ENCODE results near the gene ASMTL. TPM values are rescaled to one million over a fixed set of nuclear protein-coding genes. Genes with fewer than 3 reads are reported as not detected.
A peak's percentile ranks its signal among the peaks of the same experiment; 100 is the strongest.

The ASMTL gene
- total and polyA plus RNA-seq, 10 donors: 21.3 to 35.5 (median 27.2) TPM

DNA sequence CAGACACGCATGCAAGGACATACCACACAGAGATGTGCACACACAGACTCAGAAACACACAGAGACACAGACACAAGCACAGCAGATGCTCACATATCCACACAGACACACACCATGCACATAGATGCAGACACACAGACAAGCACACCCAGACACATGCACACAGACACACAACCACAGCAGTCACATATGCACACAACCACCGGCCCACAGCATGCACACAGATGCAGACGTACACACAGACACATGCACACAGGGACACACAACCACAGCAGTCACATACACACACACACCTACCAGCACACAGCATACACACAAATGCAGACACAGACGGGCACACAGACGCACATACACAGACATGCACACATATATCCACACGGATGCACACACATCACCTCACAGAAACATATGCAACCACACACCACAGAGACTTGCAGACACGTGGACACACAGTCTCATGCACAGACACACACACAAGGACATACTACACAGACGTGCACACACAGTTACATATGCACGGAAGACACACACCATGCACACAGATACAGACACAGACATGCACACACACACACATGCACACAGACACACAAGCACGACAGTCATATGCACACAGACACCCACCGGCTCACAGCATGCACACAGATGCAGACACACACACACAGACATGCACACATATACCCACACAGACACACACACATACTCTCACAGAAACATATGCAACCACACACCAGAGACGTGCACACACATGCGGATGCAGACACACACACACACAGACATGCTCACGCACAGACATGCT lies 35.5 kb downstream of the ASMTL start:
- 71 to 87% (median 81%) methylated on average over 8 to 14 of the region's 14 CpGs for WGBS, 5 donors
- peak; percentile 40 for DNase-seq

DNA sequence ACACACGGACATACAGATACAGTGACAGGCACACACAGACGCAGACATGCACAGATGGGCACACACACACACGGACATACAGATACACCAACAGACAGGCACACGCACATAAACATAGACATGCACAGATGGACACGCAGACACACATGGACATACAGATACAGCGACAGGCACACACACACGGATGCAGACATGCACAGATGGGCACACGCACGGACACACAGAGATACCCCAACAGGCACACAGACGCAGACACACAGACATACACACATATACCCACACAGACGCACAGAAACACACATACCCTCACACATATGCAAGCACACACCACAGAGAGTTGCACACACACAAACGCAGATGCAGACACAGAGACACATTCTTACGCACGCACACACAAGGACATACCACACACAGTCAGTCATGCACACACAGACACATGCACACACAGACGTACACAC lies 36.4 kb downstream of the ASMTL start:
- H3K27ac ChIP-seq: no peak overlapping the region
- H3K27me3 ChIP-seq (replicated peaks in 1 of 7): no peaks in the 10 kb centered on the region
- H3K4me1 ChIP-seq: peaks cover 0 to 1% (median 0%) of the 10 kb centered on the region in 6 donors
- intact Hi-C loops (cut with DNase I; ENCODE audit: low total_unique reads): no loop called here
- peak; percentile 4 for DNase-seq
- H3K9me3 ChIP-seq: peaks cover 0 to 16% (median 11%) of the 10 kb centered on the region in 8 donors
- no peak overlapping the region for H3K4me3 ChIP-seq
- TF ChIP-seq, protein P1, sequence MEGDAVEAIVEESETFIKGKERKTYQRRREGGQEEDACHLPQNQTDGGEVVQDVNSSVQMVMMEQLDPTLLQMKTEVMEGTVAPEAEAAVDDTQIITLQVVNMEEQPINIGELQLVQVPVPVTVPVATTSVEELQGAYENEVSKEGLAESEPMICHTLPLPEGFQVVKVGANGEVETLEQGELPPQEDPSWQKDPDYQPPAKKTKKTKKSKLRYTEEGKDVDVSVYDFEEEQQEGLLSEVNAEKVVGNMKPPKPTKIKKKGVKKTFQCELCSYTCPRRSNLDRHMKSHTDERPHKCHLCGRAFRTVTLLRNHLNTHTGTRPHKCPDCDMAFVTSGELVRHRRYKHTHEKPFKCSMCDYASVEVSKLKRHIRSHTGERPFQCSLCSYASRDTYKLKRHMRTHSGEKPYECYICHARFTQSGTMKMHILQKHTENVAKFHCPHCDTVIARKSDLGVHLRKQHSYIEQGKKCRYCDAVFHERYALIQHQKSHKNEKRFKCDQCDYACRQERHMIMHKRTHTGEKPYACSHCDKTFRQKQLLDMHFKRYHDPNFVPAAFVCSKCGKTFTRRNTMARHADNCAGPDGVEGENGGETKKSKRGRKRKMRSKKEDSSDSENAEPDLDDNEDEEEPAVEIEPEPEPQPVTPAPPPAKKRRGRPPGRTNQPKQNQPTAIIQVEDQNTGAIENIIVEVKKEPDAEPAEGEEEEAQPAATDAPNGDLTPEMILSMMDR (IDR thresholded peaks at IDR 0.05 in 8 of 11, conservative IDR thresholded peaks at IDR 0.05 in 3 of 11): no peak
- TF ChIP-seq POLR2AphosphoS5 (IDR thresholded peaks at IDR 0.05): no peak
- no peak for TF ChIP-seq POLR2A (IDR thresholded peaks at IDR 0.05)
- peaks cover 0 to 85% (median 48%) of the 10 kb centered on the region in 6 donors for H3K36me3 ChIP-seq
- WGBS, 5 donors: 65 to 85% (median 72%) methylated on average over 15 of the region's 15 CpGs

More for the DNA sequence above, 35.5 kb downstream of the ASMTL start:
- no peak overlapping the region for H3K4me3 ChIP-seq
- peaks cover 0 to 85% (median 49%) of the 10 kb centered on the region in 6 donors for H3K36me3 ChIP-seq
- peaks cover 3 to 23% (median 19%) of the 10 kb centered on the region in 8 donors for H3K9me3 ChIP-seq
- TF ChIP-seq POLR2A (IDR thresholded peaks at IDR 0.05) (no peak), POLR2AphosphoS5 (IDR thresholded peaks at IDR 0.05) (no peak)
- TF ChIP-seq, protein P1 (IDR thresholded peaks at IDR 0.05 in 8 of 11, conservative IDR thresholded peaks at IDR 0.05 in 3 of 11): no peak
- intact Hi-C loops (cut with DNase I; ENCODE audit: low total_unique reads): no loop called here
- H3K27me3 ChIP-seq (replicated peaks in 1 of 7): no peaks in the 10 kb centered on the region
- H3K27ac ChIP-seq: no peak overlapping the region
- no peaks in the 10 kb centered on the region for H3K4me1 ChIP-seq

DNA sequence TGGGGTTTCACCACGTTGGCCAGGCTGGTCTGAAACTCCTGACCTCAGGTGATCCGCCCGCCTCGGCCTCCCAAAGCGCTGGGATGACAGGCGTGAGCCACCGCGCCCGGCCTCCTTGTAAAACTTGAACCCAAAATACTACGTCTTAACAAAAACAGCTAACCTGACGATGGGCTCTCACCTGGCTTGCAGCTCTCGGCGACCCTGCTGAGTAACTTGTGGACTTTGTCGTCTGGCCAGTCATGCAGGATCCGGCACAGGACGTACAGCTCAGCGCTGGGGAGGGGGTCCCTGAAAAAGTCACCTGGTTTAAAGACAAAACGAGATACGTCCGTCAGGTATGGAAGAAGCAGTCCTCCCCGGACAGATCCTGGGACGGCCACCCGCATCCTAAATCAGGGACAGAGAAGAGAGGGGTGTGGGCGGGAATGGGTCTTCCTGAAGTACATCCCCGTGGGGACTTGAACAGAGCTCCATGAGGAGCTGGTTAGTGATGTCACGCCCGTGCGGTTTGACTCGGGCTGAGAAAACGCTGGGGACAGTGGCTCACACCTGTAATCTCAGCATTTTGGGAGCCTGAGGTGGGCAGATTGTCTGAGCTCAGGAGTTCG lies 40.1 kb downstream of the ASMTL start:
- Histone ChIP-seq H3K9me3 (no peaks in the 10 kb centered on the region), H3K36me3 (peaks cover 0 to 69% (median 37%) of the 10 kb centered on the region in 6 donors), H3K27ac (no peak overlapping the region), H3K4me3 (no peak overlapping the region), H3K27me3 (replicated peaks in 1 of 7) (no peaks in the 10 kb centered on the region), H3K4me1 (peaks cover 0 to 4% (median 0%) of the 10 kb centered on the region in 6 donors)
- TF ChIP-seq, protein P1 (IDR thresholded peaks at IDR 0.05 in 8 of 11, conservative IDR thresholded peaks at IDR 0.05 in 3 of 11): no peak
- no peak for TF ChIP-seq POLR2AphosphoS5 (IDR thresholded peaks at IDR 0.05)
- intact Hi-C loops (cut with DNase I; ENCODE audit: low total_unique reads): no loop called here
- 84 to 93% (median 92%) methylated on average over 28 to 31 of the region's 31 CpGs for WGBS, 5 donors
- DNase-seq: peak; percentile 47

DNA sequence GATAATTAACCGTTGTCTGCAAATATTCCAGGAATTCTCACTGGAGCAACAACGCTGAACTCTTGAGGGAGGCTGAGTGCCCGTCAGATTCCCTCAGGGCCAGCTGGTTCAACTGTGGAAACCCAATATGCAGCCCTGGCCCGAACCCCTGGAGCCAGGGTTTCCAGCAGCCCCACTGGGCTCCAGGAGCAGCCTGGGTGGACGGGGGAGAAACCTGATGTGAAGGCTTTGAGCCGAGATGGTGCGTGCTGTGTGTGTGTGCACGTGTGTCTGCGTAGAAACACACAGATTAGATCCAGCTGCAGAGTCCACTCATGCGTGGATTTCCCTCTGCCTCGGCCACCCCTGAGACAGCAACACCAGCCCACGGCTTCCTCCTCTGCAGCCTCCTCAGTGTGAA lies 41.4 kb downstream of the ASMTL start:
- H3K4me3 ChIP-seq: no peak overlapping the region
- no peaks in the 10 kb centered on the region for H3K27me3 ChIP-seq (replicated peaks in 1 of 7)
- WGBS, 5 donors: 76 to 88% (median 84%) methylated on average over 12 of the region's 12 CpGs
- H3K9me3 ChIP-seq: no peaks in the 10 kb centered on the region
- peaks cover 0 to 4% (median 0%) of the 10 kb centered on the region in 6 donors for H3K4me1 ChIP-seq
- H3K27ac ChIP-seq: no peak overlapping the region
- peaks cover 0 to 73% (median 49%) of the 10 kb centered on the region in 6 donors for H3K36me3 ChIP-seq
- intact Hi-C loops (cut with DNase I; ENCODE audit: low total_unique reads): no loop called here
- DNase-seq: peak; percentile 61
- TF ChIP-seq POLR2A (IDR thresholded peaks at IDR 0.05) (no peak), POLR2AphosphoS5 (IDR thresholded peaks at IDR 0.05) (no peak)
- TF ChIP-seq, protein P1 (IDR thresholded peaks at IDR 0.05 in 8 of 11, conservative IDR thresholded peaks at IDR 0.05 in 3 of 11): no peak
